Tibial artery (tissue), 4 donors: ENCODE measurements around the gene NRN1.
"Not testable (repeated sequence)": the region's sequence is repeated elsewhere in the genome, so short reads cannot be mapped to it uniquely, and the experiment has no call there.

ENCODE experiments used
- DNase-seq, 2 donors: peaks; one replicate each; pipeline ENCODE4 v3.0.0-alpha.2; 2019
- H3K27ac ChIP-seq, 2 donors: fragments of 200-600 bp; sonication (generic) in 1 of 2; 1 replicate in 1 of 2; 2 replicates in 1 of 2; pipeline ENCODE4 v1.5.1; 2018 to 2019; ENCODE audit warnings: mild to moderate bottlenecking in 1 of 2
- H3K27me3 ChIP-seq, 2 donors: fragments of 200-600 bp; sonication (generic) in 1 of 2; one replicate each; pipeline versions ENCODE4 v1.5.1 to v1.6.0; 2016 to 2019
- H3K36me3 ChIP-seq, 3 donors: fragments of 200-600 bp; sonication (generic) in 2 of 3; one replicate each; pipeline ENCODE4 v1.5.1; 2016 to 2019; ENCODE audit warnings: mild to moderate bottlenecking in 2 of 3
- H3K4me1 ChIP-seq, 4 donors: fragments of 200-600 bp; sonication (generic) in 2 of 4; 1 replicate in 3 of 4; 2 replicates in 1 of 4; pipeline ENCODE4 v1.5.1; 2016 to 2019
- H3K4me3 ChIP-seq, 2 donors: fragments of 200-600 bp; sonication (generic) in 1 of 2; 1 replicate in 1 of 2; 2 replicates in 1 of 2; pipeline ENCODE4 v1.5.1; 2018 to 2019; ENCODE audit warnings: mild to moderate bottlenecking in 2 of 2
- H3K9me3 ChIP-seq, 3 donors: fragments of 200-600 bp; sonication (generic) in 1 of 3; one replicate each; pipeline ENCODE4 v1.5.1; 2016 to 2019
- intact Hi-C: fragments of 100-400 bp; cut with DNase I; formaldehyde crosslinking; loops from one replicate; pipeline ENCODE4 v1.15.0; 2023; ENCODE audit warnings: low total_unique reads
- TF ChIP-seq, protein P1 (sequence below), 2 experiments: fragments of 200-600 bp in 1 of 2; fragments of 450-650 bp in 1 of 2; IDR thresholded peaks; one replicate each; pipeline ENCODE4 v1.5.1; 2017 to 2019; ENCODE audit warnings: antibody characterized with exemption in 2 of 2, mild to moderate bottlenecking in 1 of 2, moderate library complexity in 1 of 2

NRN1 gene

DNA sequence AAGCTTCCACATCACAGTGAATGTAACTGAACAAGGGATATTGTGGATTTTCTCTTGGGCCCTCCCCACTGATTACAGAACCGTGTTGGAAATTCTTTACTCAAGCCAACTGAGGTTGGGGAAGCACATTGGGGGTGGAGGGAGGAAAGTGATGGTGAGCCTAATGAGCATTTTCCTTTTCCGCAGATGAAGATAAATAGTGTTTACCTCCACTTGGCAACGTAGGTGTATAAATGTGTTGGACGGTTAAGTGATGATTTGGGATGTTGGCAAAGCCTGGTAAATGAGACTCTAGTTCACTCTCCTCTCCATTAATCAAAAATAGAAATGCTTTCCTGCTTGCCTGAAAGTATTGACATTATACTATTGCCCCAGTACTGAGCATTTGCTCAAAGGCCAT lies 27.1 kb upstream of the NRN1 start:
- no peak for DNase-seq
- TF ChIP-seq, protein P1, sequence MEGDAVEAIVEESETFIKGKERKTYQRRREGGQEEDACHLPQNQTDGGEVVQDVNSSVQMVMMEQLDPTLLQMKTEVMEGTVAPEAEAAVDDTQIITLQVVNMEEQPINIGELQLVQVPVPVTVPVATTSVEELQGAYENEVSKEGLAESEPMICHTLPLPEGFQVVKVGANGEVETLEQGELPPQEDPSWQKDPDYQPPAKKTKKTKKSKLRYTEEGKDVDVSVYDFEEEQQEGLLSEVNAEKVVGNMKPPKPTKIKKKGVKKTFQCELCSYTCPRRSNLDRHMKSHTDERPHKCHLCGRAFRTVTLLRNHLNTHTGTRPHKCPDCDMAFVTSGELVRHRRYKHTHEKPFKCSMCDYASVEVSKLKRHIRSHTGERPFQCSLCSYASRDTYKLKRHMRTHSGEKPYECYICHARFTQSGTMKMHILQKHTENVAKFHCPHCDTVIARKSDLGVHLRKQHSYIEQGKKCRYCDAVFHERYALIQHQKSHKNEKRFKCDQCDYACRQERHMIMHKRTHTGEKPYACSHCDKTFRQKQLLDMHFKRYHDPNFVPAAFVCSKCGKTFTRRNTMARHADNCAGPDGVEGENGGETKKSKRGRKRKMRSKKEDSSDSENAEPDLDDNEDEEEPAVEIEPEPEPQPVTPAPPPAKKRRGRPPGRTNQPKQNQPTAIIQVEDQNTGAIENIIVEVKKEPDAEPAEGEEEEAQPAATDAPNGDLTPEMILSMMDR (IDR thresholded peaks at IDR 0.05): no peak

DNA sequence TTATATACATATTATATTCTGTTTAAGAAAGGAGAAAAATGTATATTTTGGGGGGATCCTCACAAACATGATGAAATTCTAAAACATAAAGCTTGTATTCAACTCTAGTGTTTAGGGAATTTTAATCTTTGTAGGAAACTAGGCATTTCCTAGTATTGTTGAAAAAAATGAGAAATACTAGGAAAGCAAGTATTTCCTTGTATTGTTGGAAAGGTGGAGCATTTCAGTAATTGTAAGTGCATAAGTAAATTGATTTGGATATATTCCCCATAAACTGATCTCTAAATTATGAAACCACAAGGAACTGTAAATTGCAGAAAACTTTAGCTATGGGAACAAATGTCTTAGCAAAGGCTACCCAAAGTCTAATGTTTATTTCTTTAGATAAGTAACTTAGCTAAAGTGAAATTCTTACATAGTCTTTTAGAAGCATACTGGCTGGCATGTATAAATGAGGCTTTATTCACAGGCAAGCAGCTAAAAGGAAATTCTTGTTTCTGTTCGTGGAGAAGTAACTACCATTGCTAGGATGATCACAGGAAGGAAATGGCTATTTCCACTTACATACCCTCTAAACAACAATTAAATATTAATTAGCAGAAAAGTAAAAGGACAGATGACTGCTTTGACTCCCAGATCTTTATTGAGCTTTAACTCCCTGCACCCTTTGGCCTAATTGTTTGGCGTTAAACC lies 19.9 kb upstream of the NRN1 start:
- TF ChIP-seq, protein P1 (IDR thresholded peaks at IDR 0.05): no peak
- H3K4me3 ChIP-seq: no peak overlapping the region
- no peaks in the 10 kb centered on the region for H3K27me3 ChIP-seq
- DNase-seq: no peak
- no peak overlapping the region for H3K27ac ChIP-seq
- intact Hi-C loops: no loop called here
- no peaks in the 10 kb centered on the region for H3K4me1 ChIP-seq
- no peaks in the 10 kb centered on the region for H3K36me3 ChIP-seq
- no peaks in the 10 kb centered on the region for H3K9me3 ChIP-seq

More for the DNA sequence above, 27.1 kb upstream of the NRN1 start:
- no peaks in the 10 kb centered on the region for H3K9me3 ChIP-seq
- no peak overlapping the region for H3K27ac ChIP-seq
- intact Hi-C loops: no loop called here
- no peaks in the 10 kb centered on the region for H3K27me3 ChIP-seq
- H3K4me3 ChIP-seq: no peak overlapping the region
- no peaks in the 10 kb centered on the region for H3K4me1 ChIP-seq
- no peaks in the 10 kb centered on the region for H3K36me3 ChIP-seq

DNA sequence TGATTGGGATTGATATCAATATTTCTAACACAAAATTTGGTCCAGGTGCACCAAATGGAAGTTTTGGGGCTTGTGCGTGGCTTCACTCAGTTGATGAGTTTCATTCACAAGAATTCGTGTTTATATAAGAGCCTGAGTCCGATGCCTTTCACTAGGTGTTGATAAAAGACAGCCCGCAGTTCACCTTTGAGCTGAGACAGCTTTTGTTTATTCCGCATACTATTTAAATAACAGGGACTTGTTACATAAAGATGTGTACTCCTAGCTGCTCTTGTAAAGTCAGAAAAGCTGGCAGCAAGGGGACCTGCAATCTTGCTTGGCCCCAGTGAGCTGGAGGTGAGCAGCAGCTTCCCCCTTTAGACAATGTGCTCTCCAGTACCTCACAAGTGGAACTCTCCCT lies 19.0 kb upstream of the NRN1 start:
- Histone ChIP-seq H3K4me1 (no peaks in the 10 kb centered on the region), H3K27me3 (no peaks in the 10 kb centered on the region), H3K9me3 (no peaks in the 10 kb centered on the region), H3K27ac (no peak overlapping the region), H3K36me3 (no peaks in the 10 kb centered on the region), H3K4me3 (no peak overlapping the region)
- DNase-seq: no peak
- intact Hi-C loops: no loop called here
- TF ChIP-seq, protein P1 (IDR thresholded peaks at IDR 0.05): no peak

DNA sequence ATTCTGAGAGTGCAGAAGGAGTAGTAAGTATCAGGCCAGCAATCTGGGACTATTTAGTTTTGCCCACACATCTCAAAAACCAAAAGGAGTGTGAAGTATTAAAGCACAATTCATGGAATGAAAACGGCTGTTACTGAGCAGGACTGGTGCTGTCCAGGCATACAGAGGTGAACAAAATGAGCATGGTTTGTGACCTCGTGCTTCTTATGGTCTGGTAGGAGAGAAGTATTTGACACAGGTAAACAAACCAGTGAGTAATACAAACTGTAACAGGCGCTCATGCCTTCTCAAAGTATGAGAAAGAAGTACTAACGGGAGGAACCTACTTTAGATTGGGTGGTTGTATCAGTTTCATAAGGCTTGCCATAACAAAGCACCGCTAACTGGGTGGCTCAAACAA lies 17.5 kb upstream of the NRN1 start:
- no peak for DNase-seq
- Histone ChIP-seq H3K4me1 (no peaks in the 10 kb centered on the region), H3K4me3 (no peak overlapping the region), H3K27ac (no peak overlapping the region), H3K36me3 (no peaks in the 10 kb centered on the region), H3K27me3 (no peaks in the 10 kb centered on the region), H3K9me3 (no peaks in the 10 kb centered on the region)
- intact Hi-C loops: no loop called here
- TF ChIP-seq, protein P1 (IDR thresholded peaks at IDR 0.05): no peak

DNA sequence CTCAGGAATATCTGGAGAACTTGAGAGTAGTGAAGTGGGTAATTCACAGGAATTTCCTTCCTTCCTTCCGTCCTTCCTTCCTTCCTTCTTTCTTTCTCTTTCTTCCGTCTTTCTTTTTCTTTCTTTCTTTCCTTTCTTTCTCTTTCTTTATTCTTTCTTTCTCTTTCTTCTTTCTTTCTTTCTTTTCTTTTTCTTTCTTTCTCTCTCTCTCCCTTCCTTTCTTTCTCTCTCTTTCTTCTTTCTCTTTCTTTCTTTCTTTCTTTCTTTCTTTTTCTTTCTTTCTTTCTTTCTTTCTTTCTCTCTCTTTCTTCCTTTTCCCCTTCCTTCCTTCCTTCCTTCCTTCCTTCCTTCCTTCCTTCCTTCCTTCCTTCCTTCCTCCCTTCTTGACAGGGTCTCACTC lies 16.1 kb upstream of the NRN1 start:
- intact Hi-C loops: not testable (repeated sequence)

DNA sequence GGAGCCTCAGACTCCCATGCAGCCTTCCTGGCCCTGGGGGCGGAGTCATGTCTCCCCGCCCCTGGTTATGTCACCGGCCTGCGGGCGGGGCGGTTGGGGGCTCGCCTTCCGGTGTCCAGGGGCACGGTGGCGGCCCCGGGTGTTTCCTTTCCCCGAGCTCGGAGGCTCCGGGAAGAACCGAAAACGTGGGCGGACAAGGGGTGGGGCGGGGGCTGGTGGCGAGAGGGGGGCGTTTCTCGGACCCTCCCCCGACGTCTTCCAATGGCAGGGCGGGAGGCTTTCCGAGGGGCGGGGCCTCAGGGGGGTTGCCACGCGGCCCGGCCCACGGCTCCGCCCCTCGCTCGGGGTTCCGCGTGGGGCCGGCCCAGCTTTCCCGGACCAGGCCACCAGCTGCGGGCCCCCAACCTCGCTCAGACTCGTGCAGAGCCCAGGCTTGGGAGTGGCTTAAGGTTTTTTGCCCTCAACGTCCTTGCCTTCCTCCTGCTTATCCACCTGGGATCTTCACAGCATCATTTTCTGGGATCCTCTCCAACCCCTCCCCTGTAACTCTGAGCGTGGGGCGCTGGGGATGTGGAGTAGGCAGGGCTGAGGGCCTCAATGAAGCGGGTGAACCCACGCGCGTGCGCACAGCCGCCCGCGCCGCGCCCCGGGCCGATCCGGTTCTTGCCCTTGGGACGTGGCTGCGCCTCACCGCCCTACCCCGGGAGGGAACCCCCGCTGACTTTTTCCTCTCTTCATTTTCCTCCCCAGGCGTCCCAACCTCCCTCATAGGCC lies 2.1 kb upstream of the NRN1 start:
- DNase-seq: peak; percentile 73 to 93
- Histone ChIP-seq H3K27me3 (peaks cover 4 to 64% of the 10 kb centered on the region in 2 donors), H3K9me3 (peaks cover 0 to 5% (median 0%) of the 10 kb centered on the region in 3 donors), H3K27ac (peak overlapping the region; percentile 86 to 90), H3K36me3 (no peaks in the 10 kb centered on the region), H3K4me1 (peaks cover 0 to 54% (median 36%) of the 10 kb centered on the region in 4 donors), H3K4me3 (peak overlapping the region; percentile 56 to 69)
- intact Hi-C loops: loop anchor here (5.0 to 10.0 kb wide), 3 partner anchors 242 to 804 kb away; no protein-coding TSS in a partner anchor
- TF ChIP-seq, protein P1 (IDR thresholded peaks at IDR 0.05): no peak

More for the DNA sequence above, 16.1 kb upstream of the NRN1 start:
- not testable (repeated sequence) for H3K36me3 ChIP-seq, H3K27ac ChIP-seq, H3K27me3 ChIP-seq, H3K4me3 ChIP-seq, H3K9me3 ChIP-seq, H3K4me1 ChIP-seq, DNase-seq
